Kasumi-1 (cell line): Measurements from ENCODE around the gene DCDC2B.

Source experiments
- DNase-seq, 2 experiments: peaks; one replicate each; lab custom pipeline; 2025; lab: John Stamatoyannopoulos, UW

Gene DCDC2B

GRCh38 chr1:32195972-32196823, 12.7 kb upstream of the DCDC2B start:
- no peak for DNase-seq

GRCh38 chr1:32197074-32197473, 11.8 kb upstream of the DCDC2B start:
- no peak for DNase-seq

- no peak for DNase-seq
Observed at GRCh38 chr1:32197837-32198236, 11.1 kb upstream of the DCDC2B start.

- DNase-seq, result no peak
Observed at GRCh38 chr1:32198237-32199042, 10.4 kb upstream of the DCDC2B start.

GRCh38 chr1:32199043-32199716, 9.7 kb upstream of the DCDC2B start:
- DNase-seq, result no peak

- DNase-seq, result no peak
Observed at GRCh38 chr1:32199717-32200072, 9.2 kb upstream of the DCDC2B start.

GRCh38 chr1:32200226-32201010, 8.5 kb upstream of the DCDC2B start, which contains the start of gene CCDC28B:
Gene CCDC28B, plus strand, starts transcription at chr1:32200595. Its CDS starts 1,341 bp downstream, at chr1:32201936.
- peak; percentile 52 to 68 for DNase-seq

- peak; percentile 83 to 85 for DNase-seq
Observed at GRCh38 chr1:32201011-32201855, 7.7 kb upstream of the DCDC2B start.

GRCh38 chr1:32204943-32205361, 3.9 kb upstream of the DCDC2B start:
- no peak for DNase-seq

GRCh38 chr1:32205401-32206370, 3.2 kb upstream of the DCDC2B start, which contains the start of gene IQCC:
Gene IQCC, plus strand, starts transcription at chr1:32205671. Its CDS starts 11 bp downstream, at chr1:32205682.
- DNase-seq, result peak; percentile 69 to 70

- DNase-seq, result no peak
Observed at GRCh38 chr1:32208469-32208868, 420 bp upstream of the DCDC2B start.

GRCh38 chr1:32215629-32216480, 7.0 kb downstream of the DCDC2B start:
- DNase-seq, result peak; percentile 64 to 83

- DNase-seq, result no peak
Observed at GRCh38 chr1:32216566-32216965, 7.7 kb downstream of the DCDC2B start.

GRCh38 chr1:32219022-32219421, 10.1 kb downstream of the DCDC2B start:
- DNase-seq, result no peak

GRCh38 chr1:32220746-32221580, 12.1 kb downstream of the DCDC2B start:
- DNase-seq, result no peak

GRCh38 chr1:32221581-32221979, 12.7 kb downstream of the DCDC2B start:
- no peak for DNase-seq

- DNase-seq, result peak; percentile 91
Observed at GRCh38 chr1:32221980-32222755, 13.3 kb downstream of the DCDC2B start, which contains the start of the genes EIF3I and TMEM234. Gene EIF3I, plus strand, starts transcription at chr1:32222407. Its CDS starts 35 bp downstream, at chr1:32222442. Gene TMEM234, minus strand, starts transcription at chr1:32222353. Its CDS starts 31 bp downstream, at chr1:32222322.
